Neural progenitor cell (in vitro differentiated cells): Measurements from ENCODE around the gene UBE2O.

ENCODE experiments used
- CTCF ChIP-seq: fragments of 200-600 bp; sonication (generic); IDR thresholded peaks from 2 replicates; pipeline ENCODE4 v1.5.1; 2017; ENCODE audit warnings: antibody characterized with exemption, mild to moderate bottlenecking
- EZH2 ChIP-seq: fragments of 200-600 bp; sonication (generic); IDR thresholded peaks from 2 replicates; pipeline ENCODE4 v1.6.1; 2017; ENCODE audit warnings: antibody characterized with exemption, mild to moderate bottlenecking, moderate library complexity

GRCh38 chr17:76472258-76472645 is 19.3 kb upstream of the UBE2O start:
- TF ChIP-seq CTCF (no peak), EZH2 (no peak)
